Activated gamma-delta T cell treated with Interleukin-2 at 50 U/mL for 16 hours (primary cell): ENCODE data around the gene MRPL38.
A peak's percentile ranks its signal among the peaks of the same experiment; 100 is the strongest.
"Not testable (repeated sequence)": the region's sequence is repeated elsewhere in the genome, so short reads cannot be mapped to it uniquely, and the experiment has no call there.

Source experiments
- DNase-seq: peaks from one replicate; pipeline ENCODE4 v3.0.0-alpha.2; 2020

MRPL38 gene

DNA sequence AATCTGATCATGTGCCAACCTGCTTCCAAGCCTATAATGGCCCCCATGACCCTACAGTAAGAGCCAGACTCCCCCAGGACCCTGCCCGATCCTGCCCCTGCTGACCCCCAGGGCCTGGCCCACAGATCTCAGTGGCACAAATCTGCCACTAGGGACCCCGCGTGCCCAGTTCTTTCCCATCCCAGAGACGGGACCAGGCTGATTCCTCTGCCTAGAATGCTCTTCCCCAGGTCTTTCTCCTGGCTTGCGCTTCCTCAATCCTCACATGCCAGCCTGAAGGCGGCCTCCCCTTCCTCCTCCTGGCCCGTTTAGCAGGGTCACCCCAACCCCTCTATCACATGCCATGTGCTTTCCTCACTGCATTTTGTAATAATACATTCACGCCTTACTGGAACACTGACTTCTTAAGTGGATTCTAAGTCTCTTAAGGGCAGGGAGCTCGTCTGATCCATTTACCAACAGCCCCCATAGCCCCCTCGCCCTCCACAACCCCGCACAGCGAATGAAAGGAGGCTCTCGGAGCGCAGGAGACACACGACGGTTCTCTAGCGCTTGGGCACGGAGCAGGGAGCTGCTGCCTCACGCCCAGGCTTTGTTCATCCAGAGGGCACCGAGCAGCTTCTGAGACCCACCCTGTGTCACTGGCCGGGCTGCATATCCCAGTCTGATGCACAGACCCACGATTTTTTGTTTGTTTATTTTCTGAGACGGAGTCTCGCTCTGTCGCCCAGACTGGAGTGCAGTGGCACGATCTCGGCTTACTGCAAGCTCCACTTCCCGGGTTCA lies 9.1 kb downstream of the MRPL38 start:
- no peak for DNase-seq

DNA sequence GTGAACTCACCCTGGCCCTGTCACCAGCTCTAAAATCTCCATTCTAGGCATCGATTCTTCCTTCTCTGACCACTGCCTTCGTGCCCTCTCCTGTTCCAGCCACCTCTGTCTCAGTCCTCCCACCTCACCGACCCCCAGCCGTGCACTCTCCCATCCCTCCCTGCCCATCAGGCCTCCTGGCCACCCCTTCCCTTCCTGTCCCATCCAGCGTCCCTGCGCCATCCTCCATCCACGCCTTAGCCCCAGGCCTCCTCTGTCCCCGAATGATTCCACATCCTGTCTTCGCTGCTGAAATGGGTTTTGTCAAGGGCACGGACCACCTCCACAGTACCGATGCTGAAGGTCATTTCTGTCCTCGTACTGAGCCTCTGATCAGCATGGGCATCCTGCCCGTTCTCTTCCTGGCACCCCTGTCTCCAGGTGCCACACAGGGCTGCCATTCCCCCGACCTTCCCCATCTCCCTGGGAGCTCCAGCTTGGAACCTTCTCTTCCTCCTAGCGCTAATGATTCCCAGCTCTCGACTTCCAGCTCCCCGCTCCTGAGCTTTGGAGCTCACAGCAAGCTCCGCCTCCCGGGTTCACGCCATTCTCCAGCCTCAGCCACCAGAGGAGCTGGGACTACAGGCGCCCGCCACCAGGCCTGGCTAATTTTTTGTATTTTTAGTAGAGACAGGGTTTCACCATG lies 10.5 kb downstream of the MRPL38 start:
- DNase-seq: no peak

DNA sequence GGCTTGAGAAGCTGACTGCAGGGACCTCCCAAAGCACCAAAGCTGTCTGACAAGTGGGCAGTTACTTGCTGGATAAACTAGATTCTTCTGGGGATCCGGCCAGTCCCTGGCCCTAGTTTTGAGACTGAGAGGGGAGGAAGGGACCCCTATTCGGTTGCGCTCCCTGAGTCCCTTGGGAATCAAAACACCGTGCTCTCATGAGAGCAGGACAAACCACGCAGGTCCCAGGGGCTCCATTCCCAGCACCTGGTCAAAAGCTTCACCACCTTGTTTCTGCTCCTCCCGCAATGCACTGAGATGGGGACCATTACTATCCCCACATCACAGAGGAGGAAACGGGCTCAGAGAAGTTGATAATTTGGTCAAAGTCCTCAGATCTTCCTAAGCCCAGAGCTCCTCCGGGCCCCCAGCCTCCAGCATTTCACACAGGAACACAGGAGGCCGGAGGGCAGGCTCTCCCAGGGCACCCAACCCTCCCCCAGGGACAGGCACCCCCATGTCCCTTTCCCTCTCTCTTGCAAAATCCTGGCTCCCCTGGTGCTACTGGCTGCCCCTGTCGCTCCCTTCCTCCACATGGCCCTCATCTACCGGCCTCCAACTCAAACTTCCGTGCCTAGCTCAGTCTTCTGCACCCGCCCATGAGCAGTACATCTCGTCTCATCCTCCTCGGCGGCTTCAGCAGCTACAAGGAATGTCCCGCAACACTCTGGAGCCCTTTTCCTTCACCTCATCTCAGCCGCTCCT lies 11.2 kb downstream of the MRPL38 start:
- no peak for DNase-seq

DNA sequence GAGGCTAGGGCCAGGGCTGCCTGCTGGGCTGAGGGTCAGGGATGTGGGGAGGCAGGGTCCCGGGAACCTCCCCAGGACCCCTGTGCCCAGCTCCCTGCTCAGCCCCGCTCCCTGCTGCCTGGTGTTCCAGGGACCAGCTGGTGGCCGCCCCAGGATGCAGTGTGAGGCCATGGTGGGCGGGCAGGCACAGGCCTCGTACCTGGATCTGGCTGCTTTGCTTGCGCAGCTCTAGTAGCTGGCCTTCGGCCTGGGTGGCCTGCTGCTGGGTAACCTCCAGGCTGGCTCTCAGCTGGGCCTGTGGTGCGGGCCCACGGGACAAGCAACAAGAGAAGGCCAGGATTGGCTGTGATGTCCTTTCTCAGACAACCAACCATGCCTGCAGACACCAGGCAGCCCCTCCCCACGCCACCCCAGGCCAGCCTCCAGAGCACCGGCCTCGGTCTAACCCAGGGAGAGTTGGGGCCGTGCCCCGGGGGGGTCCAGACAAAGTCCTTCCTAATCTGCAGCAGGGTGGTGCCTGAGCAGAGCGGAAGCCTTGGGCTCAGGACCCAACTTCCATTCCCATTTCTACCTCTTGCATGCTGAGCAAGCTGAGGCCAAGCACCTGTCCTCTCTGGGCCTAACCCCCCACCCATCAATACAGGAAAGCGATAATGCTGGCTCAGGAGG lies 12.0 kb downstream of the MRPL38 start:
- DNase-seq: no peak

DNA sequence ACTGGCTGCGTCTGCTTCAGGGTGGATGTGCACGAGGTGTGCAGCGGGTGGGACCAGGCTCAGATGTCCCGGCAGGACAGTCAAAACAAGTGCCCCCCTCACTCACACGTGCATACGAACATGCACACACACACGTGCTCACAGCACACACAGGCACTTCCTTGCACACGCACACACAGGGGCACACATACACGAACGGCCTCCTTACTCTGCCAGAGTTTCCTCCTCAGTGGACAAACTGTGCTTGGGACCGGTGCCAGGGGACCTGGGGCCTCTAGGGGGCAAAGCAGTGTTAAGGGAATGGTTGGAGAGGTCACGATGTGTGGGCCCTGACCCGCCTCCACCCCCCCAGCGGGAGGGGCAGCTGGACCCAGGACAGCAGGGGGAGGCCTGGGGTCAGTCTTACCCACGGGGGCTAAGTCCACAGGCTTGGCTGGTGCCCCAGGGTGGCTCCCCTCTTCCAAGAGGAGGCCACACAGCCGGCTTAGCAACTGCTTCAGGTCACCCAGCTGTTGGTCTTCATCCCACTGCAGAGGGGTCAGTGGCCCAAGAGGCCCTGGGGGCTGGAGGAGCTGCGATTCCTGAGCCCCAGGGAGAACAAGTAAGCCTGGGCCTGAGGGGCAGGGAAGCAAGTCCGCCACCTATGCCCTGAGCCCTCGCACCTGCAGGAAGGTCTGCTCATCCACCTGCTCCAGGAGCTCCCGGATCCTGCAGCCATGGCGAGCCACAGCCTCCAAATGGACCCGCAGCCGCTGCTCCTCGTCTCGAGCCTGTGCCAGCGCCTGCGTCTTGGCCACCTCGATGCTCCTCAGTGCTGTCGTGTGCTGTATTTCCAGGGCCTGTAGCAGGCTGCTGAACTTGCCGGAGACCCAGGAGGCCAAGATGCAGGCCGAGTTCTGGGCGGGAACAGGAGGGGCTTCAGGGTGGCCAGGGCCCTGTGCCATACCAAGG lies 12.8 kb downstream of the MRPL38 start:
- no peak for DNase-seq

DNA sequence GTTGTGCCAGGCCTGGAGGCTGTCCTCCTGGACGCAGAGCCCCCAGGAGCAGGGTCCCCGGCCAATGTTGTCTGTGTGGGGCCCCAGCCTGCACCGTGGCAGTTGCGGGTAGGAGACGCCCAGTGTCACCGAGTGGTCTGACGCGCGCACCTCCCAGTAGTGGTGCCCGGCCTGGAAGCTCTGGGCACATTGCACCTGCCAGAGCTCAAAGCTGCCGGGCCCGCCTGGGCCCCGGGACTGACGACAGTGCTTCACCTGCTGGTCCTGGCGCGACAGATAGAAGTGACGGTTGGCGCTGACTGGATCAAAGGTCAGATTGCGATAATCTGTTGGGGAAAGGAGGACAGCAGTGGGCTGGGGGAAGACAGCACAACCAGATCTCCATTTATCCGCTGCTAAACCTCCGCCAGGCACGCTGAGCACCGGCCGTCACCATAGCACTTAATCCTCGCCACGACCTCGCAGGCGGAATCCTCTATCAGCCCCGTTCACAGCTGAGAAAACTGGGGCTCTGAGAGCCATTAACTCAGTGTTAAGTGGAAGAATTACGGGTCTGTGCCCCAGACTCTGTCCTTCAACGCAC lies 13.6 kb downstream of the MRPL38 start:
- DNase-seq: no peak

DNA sequence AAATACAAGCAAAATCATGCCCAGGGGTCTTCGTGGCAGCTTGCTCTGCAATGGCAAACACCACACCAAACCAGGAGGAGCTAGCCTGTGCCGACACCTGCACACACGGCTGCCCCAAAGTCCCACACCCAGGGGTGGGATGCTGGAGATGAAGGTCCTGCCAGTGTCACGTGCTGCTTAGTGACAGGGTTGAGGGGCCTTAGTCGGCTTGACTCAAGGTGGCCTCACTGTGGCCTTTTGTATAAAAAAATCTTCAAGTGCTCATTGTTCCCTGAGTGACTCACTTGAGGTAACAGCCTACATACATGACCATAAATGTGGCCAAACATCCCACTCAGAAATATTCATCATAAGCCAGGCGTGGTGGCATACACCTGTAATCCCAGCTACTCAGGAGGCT lies 15.2 kb downstream of the MRPL38 start:
- no peak for DNase-seq

DNA sequence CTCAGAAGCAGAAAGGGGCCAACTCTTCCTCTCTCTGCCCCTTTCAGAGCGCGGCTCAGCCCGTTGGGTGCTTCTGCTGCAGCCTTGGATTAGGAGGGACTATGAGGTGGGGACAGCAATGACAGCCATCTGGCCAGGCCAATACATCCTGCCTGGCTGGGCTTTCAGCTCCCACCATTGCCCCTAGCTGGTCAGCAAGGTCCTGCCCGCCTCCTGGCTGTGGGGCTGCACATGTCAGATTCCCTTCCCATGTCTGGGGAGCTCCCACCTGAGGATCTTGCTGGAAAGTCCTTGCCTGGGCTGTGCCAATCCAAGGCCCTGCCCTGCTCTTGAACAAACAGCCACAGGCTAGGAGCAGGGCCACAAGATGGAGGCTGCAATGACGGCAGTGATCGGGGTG lies 16.2 kb downstream of the MRPL38 start:
- DNase-seq: no peak

DNA sequence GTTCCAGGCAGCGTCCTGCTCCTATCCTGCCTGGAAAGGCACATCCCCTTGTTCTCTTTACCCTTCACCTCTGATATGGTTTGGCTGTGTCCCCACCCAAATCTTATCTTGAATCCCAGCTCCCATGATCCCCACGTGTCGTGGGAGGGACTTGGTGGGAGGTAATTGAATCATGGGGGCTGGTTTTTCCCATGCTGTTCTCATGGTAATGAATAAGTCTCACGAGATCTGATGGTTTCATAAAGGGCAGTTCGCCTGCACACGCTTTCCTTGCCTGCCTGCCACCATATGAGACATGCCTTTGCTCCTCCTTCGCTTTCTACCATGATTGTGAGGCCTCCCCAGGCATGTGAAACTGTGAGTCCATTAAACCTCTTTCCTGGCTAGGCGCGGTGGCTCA lies 18.8 kb downstream of the MRPL38 start:
- DNase-seq: not testable (repeated sequence)

DNA sequence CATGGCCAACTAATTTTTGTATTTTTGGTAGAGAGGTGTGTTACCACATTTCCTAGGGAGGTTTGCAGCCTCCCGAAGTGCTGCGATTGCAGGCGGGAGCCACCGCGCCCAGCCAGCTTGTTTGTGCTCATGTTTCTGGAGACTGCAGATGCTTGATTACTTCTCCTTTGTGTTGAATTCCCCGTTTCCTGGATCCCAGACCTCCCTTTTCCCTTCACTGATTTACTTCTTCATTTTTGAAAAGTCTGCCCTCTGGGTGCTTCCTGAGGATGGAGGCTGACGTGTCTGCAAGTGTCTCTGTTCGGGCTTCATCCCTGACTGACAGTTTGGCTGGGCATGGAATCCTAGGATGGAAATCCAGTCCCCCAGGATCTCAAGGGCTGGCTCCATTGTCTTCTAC lies 19.3 kb downstream of the MRPL38 start:
- no peak for DNase-seq

DNA sequence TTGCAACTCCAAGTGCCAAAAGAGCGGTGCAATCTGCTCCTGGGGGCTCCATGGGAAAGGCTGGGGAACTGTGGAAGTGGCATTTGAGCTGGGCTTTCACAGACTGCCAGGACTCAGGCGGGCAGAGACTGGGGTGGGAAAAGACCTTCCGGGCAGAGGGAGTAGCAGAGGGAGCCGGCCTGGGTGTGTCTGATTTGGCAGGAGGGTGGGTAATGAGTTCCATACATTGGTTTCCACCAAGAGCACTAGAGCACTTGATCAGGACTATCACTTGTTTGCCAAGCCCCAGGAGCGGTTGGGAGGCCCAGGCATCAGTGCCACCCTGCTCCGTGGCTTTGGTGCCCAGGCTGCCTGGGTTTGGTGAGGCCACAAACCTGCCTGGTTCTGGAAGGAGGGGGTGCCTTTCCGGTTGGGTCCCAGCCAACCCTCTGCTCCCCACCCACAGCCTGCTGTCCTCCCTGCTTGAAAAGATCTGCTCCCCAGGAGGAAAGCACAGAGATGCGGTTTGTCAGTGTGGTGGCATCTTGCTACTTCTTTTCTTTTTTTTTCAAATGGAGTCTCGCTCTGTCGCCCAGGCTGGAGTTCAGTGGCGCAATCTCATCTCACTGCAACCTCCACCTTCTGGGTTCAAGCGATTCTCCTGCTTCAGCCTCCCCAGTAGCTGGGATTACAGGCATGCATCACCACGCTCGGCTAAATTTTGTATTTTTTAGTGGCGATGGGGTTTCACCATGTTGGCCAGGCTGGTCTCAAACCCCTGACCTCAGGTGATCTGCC lies 22.8 kb downstream of the MRPL38 start:
- no peak for DNase-seq

DNA sequence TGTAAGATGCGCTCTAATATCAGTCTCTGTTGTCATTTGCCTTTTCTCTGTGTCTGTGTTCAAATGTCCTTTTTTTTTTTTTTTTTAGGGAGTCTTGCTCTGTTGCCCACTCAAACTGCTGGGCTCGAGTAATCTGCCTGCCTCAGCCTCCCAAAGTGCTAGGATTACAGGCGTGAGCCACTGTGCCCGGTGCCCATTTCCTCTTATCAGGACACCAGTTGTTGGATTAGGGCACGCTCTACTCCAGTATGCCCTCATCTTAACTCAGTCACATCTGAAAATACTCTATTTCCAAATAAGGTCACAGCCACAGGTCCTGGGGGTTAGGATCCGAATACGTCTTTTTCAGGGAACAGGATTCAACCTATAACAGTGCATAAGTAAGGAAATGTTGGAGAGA lies 24.4 kb downstream of the MRPL38 start:
- DNase-seq: no peak

DNA sequence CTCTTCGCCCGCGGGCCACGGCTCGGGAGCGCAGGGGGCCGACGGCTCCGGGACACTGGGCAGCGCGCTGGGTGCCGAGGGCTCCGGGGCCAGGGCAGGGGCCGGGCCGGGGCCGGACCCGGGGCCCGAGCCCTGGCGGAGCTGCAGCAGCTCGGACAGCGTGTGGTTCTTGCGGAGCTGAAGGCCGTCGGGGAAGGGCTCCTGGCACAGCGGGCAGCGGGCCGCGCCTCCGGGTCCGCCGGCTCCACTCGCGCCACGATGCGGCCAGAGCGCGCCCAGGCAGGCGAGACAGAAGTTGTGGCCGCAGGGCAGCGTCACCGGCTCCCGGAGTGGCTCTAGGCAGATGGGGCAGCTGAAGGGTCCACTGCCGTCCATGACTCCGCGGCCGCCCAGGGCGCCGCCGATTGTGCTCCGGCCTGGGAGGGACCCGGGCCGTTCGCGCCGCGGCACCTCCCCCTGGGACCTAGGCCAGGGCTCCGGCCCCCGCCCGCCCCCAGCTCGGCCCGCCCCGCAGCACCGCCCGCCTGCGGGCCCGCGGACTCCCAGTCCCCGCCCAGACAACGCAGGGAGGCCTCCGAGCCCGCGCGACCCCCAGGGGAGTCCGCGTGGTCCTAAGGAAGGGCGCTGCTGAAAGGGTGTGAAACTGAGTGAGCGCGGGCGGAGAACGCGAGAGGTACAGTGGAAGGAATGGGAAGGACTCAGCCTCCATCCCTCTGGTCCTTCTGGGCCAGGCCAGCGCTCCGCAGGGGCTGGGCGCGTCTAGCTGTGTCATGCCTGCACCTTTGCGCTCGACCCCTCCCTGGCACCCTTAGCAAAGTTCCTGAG lies 26.3 kb downstream of the MRPL38 start, which contains the start of gene TRIM47:
Gene TRIM47 (minus strand): TSS at position 408 of the 825 bp plus-strand sequence. CDS start 33 bp downstream, at position 375.
- no peak for DNase-seq

DNA sequence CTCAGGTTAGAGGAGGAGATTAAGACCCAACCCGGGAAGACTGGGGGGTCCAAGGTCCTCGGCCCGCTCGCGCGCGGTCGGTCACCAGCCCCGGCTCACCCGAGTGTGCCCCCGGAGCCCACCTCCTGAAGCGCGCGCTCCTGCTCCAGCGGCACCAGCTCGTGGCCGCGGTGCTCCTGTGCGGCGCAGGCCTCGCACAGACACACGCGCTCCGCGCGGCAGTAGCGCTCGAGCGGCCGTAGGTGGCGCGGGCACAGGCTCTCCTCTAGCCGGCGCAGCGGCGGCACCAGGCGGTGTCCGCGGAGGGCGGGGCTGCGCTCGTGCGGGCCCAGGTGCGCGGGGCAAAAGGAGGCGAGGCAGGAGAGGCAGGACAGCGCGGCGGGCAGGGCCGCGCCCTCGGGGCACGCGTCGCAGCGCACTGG lies 26.9 kb downstream of the MRPL38 start:
- DNase-seq: peak; percentile 64

DNA sequence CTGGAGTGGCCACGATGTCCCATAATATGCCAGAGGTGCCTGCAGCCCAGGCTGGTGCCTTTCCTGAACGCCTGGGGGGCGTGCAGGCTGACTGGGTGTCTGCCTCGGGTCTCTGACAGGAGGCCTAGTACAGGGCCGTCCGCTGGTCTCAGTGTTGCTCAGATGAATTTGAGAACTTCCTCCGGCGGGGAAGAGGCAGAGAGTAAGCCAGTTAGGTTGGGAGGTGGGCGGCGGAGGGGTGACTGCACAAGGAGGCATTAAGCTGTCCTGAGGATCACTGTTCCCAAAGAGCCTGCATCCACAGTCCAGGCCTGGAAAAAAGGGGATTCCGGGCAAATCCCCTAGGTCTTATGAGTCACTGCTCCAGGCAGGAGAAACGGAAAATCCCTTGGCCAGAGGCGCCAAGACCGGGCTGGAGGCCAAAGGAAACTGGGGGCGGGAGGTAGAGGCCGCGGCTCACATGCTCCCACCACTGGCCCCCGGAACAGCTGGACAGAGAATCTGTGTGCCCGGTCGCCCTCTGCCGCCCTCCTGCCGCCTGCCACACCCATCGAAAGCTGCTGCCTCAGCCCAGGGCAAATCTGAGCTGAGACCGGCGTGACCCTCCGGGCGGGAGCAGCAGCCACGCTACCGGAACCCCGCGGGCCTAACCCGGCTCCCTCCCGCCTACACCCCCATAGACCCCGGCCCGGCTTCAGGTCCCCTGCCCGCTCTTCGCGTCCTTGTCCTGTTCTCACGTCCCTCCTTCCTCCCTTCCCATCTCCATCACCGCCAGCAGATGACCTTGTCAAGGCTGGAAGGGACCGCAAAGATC lies 27.5 kb downstream of the MRPL38 start:
- no peak for DNase-seq

DNA sequence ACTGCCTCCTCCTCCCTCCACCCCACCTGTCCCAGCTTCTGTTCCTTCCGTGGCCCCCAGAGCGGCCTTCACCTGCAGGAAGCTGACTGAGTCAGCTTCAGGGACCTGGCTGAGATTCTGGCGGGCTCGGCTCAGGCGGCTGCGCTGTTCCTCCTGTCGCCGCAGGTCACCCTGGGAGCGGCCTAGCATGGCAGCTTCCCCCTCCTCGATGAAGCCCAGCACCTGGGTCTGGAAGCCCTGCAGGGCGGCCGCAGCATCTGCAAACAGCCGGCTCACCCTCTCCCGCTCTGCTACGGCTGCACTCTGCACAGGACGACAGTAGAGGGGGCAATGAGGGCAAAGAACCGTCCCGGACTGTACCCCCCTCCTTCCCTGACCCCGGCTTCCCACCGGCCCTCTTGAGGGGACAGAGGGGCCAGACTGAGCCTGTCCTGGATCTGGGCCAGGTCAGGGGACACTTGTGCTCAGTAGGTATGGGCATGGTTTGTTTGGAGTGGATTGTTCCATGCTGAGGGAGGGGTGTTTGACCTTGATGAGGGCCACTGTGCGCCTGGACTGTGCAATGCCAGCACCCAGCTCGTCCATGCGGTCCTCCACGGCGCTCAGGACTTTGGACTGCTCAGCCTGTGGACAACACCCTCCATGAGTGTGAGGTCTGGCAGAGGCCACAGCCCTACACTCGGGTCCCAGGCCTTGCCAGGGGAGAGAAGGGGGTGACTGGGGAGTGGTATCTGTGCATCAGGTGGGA lies 28.3 kb downstream of the MRPL38 start:
- DNase-seq: peak; percentile 81

DNA sequence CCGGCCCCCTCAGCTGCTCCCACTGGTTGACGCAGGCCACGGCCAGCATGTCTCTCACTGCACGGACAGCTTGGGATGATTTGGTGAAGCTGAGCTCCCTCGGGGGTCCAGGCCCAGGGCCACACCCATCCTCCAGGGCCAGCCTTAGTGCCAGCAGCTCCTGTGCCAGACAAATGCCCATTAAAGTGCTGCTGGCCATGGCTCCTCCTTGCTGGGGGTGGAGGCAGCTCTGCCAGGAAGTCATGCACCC lies 28.8 kb downstream of the MRPL38 start:
- DNase-seq: no peak

DNA sequence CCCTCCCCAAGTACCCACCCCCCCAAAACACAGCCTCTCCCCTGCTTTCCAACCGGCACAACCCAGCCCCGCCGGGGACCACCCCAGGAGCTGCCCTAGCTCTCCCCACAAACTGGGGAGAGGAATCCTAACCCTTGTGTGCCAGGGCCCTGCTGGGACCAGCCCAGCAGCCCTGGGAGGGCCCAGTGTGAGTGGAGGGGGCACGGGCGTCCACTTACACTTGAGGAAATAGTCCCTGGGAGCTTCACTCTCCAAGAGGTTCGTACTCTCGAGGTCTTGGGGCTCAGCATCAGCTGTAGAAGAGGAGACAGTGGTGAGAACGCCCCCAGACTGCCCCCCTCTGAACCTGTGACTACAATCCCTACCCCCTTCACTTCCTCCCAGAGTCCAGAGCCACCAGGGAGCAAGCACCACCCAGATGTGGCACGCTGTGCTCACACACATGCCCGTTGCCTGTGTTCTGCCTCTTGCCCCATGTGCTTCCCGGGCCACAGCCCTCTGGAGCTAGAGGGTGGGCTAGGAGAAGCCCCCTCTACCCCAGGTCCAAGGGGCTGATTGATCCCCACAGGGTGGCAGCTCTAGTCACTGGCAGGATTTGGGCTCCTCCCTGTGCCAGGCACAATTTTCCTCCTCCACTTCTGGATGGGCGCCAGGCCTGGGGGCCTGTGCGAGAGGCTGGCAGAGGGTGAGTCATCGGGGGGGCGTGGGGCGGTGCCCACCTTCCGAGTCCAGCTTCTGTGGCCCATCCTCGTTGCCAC lies 29.3 kb downstream of the MRPL38 start:
- no peak for DNase-seq
